Measurements from ENCODE around the gene REN.

REN gene

DNA sequence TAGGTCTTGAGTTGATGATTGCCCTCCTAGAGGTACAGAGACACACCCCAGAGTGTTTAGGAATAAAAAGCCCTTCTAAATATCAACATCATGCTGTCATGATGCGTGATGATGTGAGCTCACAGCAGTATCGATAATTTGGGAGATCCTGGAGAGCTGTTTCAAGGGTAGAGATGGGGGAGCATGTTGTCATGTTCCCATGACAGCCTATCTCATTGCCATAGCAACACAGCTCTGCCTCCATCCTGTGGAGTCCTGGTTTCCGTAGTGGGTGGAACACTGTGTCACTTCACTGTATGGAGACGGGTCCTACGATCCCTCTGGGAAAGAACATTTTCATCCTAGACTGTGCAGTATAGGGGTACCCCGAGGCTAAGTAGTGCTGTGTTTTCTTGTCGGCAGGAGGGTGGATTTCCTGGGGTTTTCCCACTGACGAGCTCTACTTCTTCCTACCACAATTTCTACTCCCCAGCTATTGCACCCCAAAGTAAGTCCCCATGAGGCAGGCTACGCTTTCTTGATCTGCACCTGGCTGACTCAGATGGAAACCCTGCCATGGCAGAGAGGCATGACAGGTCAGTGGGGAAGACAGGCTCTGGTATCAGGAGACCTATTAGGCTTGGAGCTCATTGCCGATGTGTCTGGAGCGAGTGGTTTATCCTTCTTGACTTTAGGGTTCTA is 23.0 kb upstream of the REN start:
- TF ChIP-seq, protein P1, sequence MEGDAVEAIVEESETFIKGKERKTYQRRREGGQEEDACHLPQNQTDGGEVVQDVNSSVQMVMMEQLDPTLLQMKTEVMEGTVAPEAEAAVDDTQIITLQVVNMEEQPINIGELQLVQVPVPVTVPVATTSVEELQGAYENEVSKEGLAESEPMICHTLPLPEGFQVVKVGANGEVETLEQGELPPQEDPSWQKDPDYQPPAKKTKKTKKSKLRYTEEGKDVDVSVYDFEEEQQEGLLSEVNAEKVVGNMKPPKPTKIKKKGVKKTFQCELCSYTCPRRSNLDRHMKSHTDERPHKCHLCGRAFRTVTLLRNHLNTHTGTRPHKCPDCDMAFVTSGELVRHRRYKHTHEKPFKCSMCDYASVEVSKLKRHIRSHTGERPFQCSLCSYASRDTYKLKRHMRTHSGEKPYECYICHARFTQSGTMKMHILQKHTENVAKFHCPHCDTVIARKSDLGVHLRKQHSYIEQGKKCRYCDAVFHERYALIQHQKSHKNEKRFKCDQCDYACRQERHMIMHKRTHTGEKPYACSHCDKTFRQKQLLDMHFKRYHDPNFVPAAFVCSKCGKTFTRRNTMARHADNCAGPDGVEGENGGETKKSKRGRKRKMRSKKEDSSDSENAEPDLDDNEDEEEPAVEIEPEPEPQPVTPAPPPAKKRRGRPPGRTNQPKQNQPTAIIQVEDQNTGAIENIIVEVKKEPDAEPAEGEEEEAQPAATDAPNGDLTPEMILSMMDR (IDR thresholded peaks at IDR 0.05), result no peak
- peaks cover 91% of the 10 kb centered on the region for H3K27me3 Mint-ChIP-seq (ENCODE audit: low read depth, poor library complexity)
- DNase-seq, result no peak
- H3K9me3 Mint-ChIP-seq, result no peaks in the 10 kb centered on the region
- H3K36me3 Mint-ChIP-seq (ENCODE audit: low read depth), result no peaks in the 10 kb centered on the region
- peaks cover 39% of the 10 kb centered on the region for H3K4me1 Mint-ChIP-seq
- H3K27ac Mint-ChIP-seq, result no peak overlapping the region
- peak overlapping the region; percentile 28 for H3K4me3 Mint-ChIP-seq

DNA sequence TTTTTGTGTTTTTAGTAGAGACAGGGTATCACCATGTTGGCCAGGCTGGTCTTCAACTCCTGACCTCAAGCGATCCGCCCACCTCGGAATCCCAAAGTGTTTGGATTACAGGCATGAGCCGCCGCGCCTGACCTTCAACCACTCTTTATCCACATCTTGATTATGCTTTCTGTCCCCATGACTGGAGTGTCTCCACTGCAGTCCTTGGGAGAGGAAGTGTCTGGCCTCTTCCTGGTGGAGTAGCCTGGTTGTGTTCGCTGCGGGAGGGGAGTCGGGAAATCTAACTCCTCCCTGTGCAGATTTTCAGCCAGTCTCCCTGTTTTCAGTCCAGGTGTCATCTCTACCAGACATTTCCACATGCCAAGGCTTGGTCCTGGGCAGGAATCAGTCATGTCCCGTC is 20.5 kb upstream of the REN start:
- Mint-ChIP-seq H3K4me1 (peaks cover 39% of the 10 kb centered on the region), H3K36me3 (ENCODE audit: low read depth) (no peaks in the 10 kb centered on the region), H3K27ac (no peak overlapping the region), H3K4me3 (no peak overlapping the region), H3K9me3 (no peaks in the 10 kb centered on the region), H3K27me3 (ENCODE audit: low read depth, poor library complexity) (peaks cover 78% of the 10 kb centered on the region)
- TF ChIP-seq, protein P1 (IDR thresholded peaks at IDR 0.05), result no peak
- no peak for DNase-seq

DNA sequence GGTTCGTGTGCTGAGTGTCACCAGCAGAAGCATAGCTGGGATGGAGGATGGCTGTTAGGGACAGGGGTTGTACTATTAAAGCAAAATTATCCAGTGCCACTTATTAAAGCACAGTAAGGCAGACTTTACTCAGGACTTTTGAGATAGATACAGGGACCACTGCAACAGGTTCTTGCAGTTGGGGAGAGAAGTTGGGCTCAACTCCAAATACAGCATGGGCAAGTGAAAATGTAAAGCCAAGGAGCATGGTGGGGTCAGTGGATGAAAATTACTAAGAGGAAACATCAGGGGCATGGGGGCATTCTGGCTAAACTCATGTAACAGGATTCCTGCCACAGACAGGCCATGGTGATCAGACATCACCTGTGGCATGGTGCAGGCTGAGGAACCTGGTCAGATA is 15.0 kb upstream of the REN start:
- DNase-seq, result no peak
- peaks cover 43% of the 10 kb centered on the region for H3K27me3 Mint-ChIP-seq (ENCODE audit: low read depth, poor library complexity)
- no peaks in the 10 kb centered on the region for H3K9me3 Mint-ChIP-seq
- TF ChIP-seq, protein P1 (IDR thresholded peaks at IDR 0.05), result no peak
- no peaks in the 10 kb centered on the region for H3K36me3 Mint-ChIP-seq (ENCODE audit: low read depth)
- no peak overlapping the region for H3K4me3 Mint-ChIP-seq
- peaks cover 34% of the 10 kb centered on the region for H3K4me1 Mint-ChIP-seq
- H3K27ac Mint-ChIP-seq, result no peak overlapping the region

- no peak overlapping the region for H3K4me3 Mint-ChIP-seq
- TF ChIP-seq, protein P1 (IDR thresholded peaks at IDR 0.05), result no peak
- H3K36me3 Mint-ChIP-seq (ENCODE audit: low read depth), result no peaks in the 10 kb centered on the region
- no peaks in the 10 kb centered on the region for H3K9me3 Mint-ChIP-seq
- no peak for DNase-seq
- peaks cover 32% of the 10 kb centered on the region for H3K4me1 Mint-ChIP-seq
- no peak overlapping the region for H3K27ac Mint-ChIP-seq
- H3K27me3 Mint-ChIP-seq (ENCODE audit: low read depth, poor library complexity), result peaks cover 34% of the 10 kb centered on the region
Observed at GRCh38 chr1:204180133-204180532, 14.0 kb upstream of the REN start.

- Mint-ChIP-seq H3K9me3 (no peaks in the 10 kb centered on the region), H3K36me3 (ENCODE audit: low read depth) (no peaks in the 10 kb centered on the region), H3K4me1 (peaks cover 32% of the 10 kb centered on the region), H3K4me3 (no peak overlapping the region), H3K27me3 (ENCODE audit: low read depth, poor library complexity) (peaks cover 30% of the 10 kb centered on the region), H3K27ac (no peak overlapping the region)
- no peak for DNase-seq
- TF ChIP-seq, protein P1 (IDR thresholded peaks at IDR 0.05), result no peak
Observed at GRCh38 chr1:204178487-204179281, 12.5 kb upstream of the REN start.
